ENCODE results near the gene RGS7.
A peak's percentile ranks its signal among the peaks of the same experiment; 100 is the strongest.
"Not testable (repeated sequence)": the region's sequence is repeated elsewhere in the genome, so short reads cannot be mapped to it uniquely, and the experiment has no call there.

Gene RGS7

GRCh38 chr1:240895424-240895823 is 461.6 kb downstream of the RGS7 start:
- not testable (repeated sequence) for DNase-seq

- no peak for DNase-seq
Measured at GRCh38 chr1:240888787-240889048, 468.3 kb downstream of the RGS7 start.

GRCh38 chr1:240888039-240888786 is 468.8 kb downstream of the RGS7 start:
- DNase-seq: peak; percentile 51

GRCh38 chr1:240883490-240883889 is 473.5 kb downstream of the RGS7 start:
- no peak for DNase-seq

GRCh38 chr1:240882656-240883308 is 474.2 kb downstream of the RGS7 start:
- DNase-seq: not testable (repeated sequence)

GRCh38 chr1:240878631-240879030 is 478.4 kb downstream of the RGS7 start:
- no peak for DNase-seq

GRCh38 chr1:240877605-240878004 is 479.4 kb downstream of the RGS7 start:
- DNase-seq: no peak

GRCh38 chr1:240876071-240876470 is 480.9 kb downstream of the RGS7 start:
- no peak for DNase-seq

- DNase-seq: no peak
Measured at GRCh38 chr1:240869071-240869470, 487.9 kb downstream of the RGS7 start.

- DNase-seq: no peak
Measured at GRCh38 chr1:240866724-240867123, 490.3 kb downstream of the RGS7 start.

- DNase-seq: no peak
Measured at GRCh38 chr1:240860023-240860422, 497.0 kb downstream of the RGS7 start.

- no peak for DNase-seq
Measured at GRCh38 chr1:240854367-240854766, 502.6 kb downstream of the RGS7 start.

GRCh38 chr1:240847325-240847724 is 509.7 kb downstream of the RGS7 start:
- no peak for DNase-seq

- DNase-seq: no peak
Measured at GRCh38 chr1:240844486-240844885, 512.5 kb downstream of the RGS7 start.

GRCh38 chr1:240843798-240844197 is 513.2 kb downstream of the RGS7 start:
- DNase-seq: no peak

GRCh38 chr1:240836271-240836670 is 520.7 kb downstream of the RGS7 start:
- DNase-seq: no peak

- DNase-seq: no peak
Measured at GRCh38 chr1:240835291-240835690, 521.7 kb downstream of the RGS7 start.

- DNase-seq: no peak
Measured at GRCh38 chr1:240833075-240833474, 523.9 kb downstream of the RGS7 start.

GRCh38 chr1:240831922-240832321 is 525.1 kb downstream of the RGS7 start:
- no peak for DNase-seq

- DNase-seq: no peak
Measured at GRCh38 chr1:240831191-240831631, 525.8 kb downstream of the RGS7 start.

GRCh38 chr1:240829487-240829886 is 527.5 kb downstream of the RGS7 start:
- DNase-seq: no peak

- DNase-seq: no peak
Measured at GRCh38 chr1:240827786-240828185, 529.2 kb downstream of the RGS7 start.

- DNase-seq: no peak
Measured at GRCh38 chr1:240824238-240824637, 532.8 kb downstream of the RGS7 start.

GRCh38 chr1:240823357-240823756 is 533.6 kb downstream of the RGS7 start:
- no peak for DNase-seq

GRCh38 chr1:240821925-240822324 is 535.1 kb downstream of the RGS7 start:
- no peak for DNase-seq

Data from NCI-H774 (cell line).